Raji (cell line): ENCODE results near the gene NEMP2.
A peak's percentile ranks its signal among the peaks of the same experiment; 100 is the strongest.

Experiments used
- POLR2A ChIP-seq: IDR thresholded peaks from 2 replicates; pipeline ENCODE4 v1.6.1; 2011; ENCODE audit warnings: low read depth, low read length, control low read depth; ENCODE audit not compliant: insufficient read depth

NEMP2 gene

GRCh38 chr2:190534310-190535120 is at the start of gene NEMP2:
Gene NEMP2 (minus strand): TSS chr2:190534722. CDS start chr2:190534655, 67 bp downstream.
- peak; percentile 89 for TF ChIP-seq POLR2A

GRCh38 chr2:190583507-190584337 is 49.2 kb upstream of the NEMP2 start:
- TF ChIP-seq POLR2A, result no peak

- no peak for TF ChIP-seq POLR2A
Measured at GRCh38 chr2:190582736-190583506, 48.4 kb upstream of the NEMP2 start.

GRCh38 chr2:190582019-190582418 is 47.5 kb upstream of the NEMP2 start:
- TF ChIP-seq POLR2A, result no peak

- TF ChIP-seq POLR2A, result no peak
Measured at GRCh38 chr2:190579915-190580846, 45.7 kb upstream of the NEMP2 start.

- TF ChIP-seq POLR2A, result no peak
Measured at GRCh38 chr2:190579058-190579410, 44.5 kb upstream of the NEMP2 start.

- no peak for TF ChIP-seq POLR2A
Measured at GRCh38 chr2:190578158-190579057, 43.9 kb upstream of the NEMP2 start.

GRCh38 chr2:190576573-190576972 is 42.1 kb upstream of the NEMP2 start:
- no peak for TF ChIP-seq POLR2A

- no peak for TF ChIP-seq POLR2A
Measured at GRCh38 chr2:190575263-190575662, 40.7 kb upstream of the NEMP2 start.

GRCh38 chr2:190574169-190574568 is 39.6 kb upstream of the NEMP2 start:
- no peak for TF ChIP-seq POLR2A

- no peak for TF ChIP-seq POLR2A
Measured at GRCh38 chr2:190572246-190572645, 37.7 kb upstream of the NEMP2 start.

- no peak for TF ChIP-seq POLR2A
Measured at GRCh38 chr2:190571686-190572085, 37.2 kb upstream of the NEMP2 start.

GRCh38 chr2:190570871-190571270 is 36.3 kb upstream of the NEMP2 start:
- TF ChIP-seq POLR2A, result no peak
